Measurements from ENCODE around the gene NAA30.
A peak's percentile ranks its signal among the peaks of the same experiment; 100 is the strongest.
"Not testable (repeated sequence)": the region's sequence is repeated elsewhere in the genome, so short reads cannot be mapped to it uniquely, and the experiment has no call there.

Gene NAA30

DNA sequence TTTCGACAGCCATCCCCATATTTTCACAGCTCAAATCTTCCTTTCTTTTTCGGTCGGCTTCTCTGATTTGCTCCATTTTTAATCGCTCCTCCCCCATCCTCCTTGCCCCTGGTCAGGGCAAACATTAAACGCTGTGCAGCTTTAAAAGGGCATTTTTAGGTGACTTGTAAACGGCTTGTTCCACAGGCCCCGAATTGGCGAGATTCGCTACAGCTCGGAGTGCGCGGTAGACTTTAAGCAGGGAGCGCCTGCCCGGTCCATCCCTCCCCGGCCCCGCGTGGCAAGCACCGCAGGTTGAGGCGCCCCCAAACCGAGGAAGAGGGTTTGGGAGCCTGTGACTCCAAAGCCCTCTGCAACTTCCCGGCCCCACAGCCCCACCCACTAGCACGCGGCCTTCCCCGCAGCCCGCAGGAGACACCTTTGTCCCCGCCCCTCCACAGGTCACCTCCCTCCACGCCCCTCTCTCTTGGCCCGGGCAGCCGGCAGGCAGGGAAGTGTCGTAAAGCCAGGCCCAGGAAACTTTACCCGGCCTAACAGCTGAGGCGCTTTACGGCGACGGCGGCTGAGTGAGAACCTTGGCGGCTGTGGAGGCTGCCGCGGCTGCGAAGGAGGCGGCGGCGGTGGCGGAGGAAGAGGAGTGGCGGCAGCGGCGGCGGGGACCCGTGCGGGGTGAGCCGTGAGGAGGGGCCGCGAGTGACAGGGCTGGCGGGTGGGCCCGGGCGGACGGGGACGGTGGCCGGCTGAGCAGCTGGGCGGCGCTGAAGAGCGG is at the start of gene NAA30:
TSS of gene NAA30 (plus strand) at position 550 of the 769 bp plus-strand sequence. CDS start 372 bp downstream, outside the sequence.
- DNase-seq, result peak; percentile 94

DNA sequence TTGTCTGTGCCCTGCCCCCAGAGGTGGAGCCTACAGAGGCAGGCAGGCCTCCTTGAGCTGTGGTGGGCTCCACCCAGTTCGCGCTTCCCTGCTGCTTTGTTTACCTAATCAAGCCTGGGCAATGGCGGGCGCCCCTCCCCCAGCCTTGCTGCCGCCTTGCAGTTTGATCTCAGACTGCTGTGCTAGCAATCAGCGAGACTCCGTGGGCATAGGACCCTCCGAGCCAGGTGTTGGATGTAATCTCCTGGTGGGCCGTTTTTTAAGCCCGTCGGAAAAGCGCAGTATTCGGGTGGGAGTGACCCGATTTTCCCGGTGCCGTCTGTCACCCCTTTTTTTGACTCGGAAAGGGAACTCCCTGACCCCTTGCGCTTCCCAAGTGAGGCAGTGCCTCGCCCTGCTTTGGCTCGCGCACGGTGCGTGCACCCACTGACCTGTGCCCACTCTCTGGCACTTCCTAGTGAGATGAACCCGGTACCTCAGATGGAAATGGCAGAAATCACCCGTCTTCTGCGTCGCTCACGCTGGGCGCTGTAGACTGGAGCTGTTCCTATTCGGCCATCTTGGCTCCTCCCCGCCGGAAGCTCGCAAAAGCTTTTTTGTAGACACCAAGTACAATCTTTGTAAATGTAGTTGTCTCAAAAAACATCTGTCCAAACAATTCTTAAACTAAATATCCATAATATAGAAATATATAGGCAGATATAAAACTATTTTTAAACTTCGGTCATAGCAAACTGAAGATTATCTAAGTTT is 46.7 kb upstream of the NAA30 start:
- not testable (repeated sequence) for DNase-seq

DNA sequence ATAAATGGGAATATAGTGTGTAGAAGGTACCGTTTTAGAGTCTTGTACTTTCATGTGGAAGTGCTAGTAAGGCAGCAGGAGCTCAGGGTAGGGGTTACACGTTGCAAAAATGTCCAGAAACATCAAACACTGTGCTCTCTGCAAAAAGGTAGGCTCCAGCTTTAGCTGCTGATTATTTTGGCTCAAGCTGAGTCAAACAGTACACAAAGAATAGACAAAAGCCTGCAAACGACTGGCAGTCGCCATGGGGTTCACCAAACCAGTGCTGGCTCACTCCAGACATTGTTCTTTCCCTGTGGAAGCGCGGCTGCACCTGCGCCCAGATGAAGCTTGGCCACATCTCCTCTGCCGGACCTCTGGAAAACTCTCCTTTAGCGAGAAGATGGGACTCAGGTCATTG is 45.3 kb upstream of the NAA30 start:
- DNase-seq, result no peak

DNA sequence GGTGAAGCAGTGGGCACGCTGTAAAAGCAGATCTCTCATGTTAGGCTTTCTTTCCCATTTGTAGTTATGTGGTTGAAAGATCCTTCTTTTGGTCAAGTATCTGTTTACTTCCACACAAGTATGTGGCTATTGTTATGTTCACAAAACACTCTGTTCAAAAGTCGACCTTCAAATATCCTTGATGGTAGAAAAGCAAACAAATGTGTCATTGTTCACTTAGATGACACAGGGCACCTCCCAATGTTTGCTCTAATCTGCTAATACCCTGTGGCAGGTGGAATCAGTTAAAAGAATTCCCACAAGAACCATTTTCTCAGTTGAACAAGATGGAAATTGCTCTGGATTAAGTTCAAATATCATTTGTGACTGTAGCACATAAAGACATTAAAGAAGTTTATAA is 43.6 kb upstream of the NAA30 start:
- no peak for DNase-seq

DNA sequence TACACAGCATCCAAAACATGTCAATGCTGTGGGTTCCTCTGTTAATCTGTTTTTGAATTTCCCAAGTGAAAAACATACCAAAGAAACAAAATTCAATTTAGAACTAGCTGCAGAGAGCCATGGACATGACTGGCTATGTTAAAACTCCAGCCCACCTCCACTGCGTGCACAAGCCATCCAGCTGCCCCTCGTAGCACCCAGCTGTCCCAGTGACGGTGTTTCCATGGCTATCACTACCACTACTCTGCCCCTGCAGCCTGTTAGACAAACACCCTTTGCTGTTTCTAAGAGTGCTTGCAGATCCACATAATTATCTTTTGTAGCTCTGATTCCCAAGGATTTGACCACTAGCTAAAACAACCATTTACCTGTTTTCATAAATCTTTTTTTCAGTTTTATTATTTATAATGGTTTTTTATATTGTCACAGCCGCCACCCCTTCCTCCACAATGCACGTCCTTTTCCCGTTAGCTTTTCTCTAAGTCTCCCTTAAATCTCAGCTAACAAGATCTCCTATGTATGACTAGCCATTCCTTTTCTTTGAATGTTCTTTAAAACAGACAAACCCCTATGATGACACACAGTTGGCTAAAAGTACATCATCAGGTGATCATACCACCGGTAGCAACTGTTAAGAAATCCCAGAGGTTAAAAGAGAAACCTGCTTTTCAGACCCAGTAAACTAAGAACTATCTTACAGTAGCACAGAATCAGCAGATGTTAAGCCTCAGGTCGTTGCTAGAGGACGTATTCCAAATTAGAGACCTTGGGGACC is 37.8 kb upstream of the NAA30 start:
- DNase-seq, result no peak

DNA sequence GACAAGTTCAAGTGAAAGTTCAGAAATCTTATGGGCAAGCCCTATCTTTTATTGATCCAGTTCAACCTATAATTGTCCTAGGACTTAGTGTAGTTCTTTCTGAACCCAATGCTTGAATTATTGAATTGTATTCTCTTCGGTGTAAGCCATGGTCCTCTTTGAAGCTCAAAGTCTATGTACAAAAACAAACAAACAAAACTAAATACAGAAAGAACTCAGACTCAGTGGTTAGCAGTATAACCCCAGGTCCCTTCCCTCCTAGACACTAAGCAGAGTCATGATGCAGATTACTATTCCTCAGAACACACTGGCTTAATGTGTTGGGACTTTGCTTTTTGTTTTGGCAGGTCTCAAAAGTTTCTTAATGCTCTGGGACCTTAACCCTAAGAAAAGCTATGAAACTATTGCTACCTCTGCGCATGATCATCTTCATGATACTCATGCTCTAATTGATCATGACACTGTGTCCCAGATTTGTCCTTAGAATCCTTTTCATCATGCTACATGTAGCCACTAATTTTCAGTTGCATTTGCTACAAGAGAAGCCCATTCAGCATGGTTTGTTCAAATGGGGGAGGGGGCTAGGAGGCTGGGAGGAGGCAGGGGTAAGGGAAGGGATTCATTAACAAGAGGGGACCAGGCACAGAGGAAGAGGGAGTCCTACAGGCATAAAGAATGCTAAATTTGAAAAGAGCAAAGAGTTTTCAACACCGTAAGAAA is 35.1 kb upstream of the NAA30 start:
- no peak for DNase-seq

DNA sequence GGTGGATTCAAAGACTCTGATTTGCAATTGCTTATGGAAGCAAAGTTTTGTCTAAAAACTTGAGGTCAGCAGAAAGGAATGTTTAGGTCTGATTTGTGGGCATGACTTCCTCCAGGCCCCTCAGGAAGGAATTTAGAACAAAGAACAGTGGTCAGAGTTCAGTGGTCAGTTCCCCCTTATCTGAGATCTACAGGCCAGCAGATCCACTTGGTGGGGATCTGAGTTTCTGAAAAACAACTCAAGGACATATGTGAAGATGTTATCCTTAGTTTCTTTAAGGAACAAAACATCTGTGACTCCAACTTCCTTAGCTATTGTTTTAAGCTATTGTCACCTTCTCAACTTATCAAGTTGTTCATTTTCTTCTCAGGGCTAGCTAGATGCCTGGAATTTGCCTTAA is 28.0 kb upstream of the NAA30 start:
- no peak for DNase-seq

DNA sequence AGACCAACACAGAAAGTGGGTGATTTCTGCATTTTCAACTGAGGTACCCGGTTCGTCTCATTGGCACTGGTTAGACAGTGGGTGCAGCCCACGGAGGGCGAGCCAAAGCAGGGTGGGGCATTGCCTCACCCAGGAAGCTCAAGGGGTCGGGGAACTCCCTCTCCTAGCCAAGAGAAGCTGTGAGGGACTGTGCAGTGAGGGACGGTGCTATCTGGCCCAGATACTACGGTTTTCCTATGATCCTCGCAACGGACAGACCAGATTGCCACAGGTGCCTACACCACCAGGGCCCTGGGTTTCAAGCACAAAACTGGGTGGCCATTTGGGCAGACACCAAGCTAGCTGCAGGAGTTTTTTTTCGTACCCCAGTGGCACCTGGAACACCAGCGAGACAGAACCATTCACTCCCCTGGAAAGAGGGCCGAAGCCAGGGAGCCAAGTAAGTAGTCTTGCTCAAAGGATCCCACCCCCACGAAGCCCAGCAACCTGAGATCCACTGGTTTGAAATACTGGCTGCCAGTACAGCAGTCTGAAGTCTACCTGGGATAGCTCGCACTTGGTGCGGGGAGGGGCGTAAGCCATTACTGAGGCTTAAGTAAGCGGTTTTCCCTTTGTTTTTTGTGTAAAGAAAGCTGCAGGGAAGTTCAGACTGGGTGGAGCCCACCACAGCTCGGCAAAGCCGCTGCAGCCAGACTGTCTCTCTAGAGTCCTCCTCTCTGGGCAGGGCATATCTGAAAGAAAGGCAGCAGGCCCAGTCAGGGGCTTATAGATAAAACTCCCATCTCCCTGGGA is 25.5 kb upstream of the NAA30 start:
- no peak for DNase-seq

DNA sequence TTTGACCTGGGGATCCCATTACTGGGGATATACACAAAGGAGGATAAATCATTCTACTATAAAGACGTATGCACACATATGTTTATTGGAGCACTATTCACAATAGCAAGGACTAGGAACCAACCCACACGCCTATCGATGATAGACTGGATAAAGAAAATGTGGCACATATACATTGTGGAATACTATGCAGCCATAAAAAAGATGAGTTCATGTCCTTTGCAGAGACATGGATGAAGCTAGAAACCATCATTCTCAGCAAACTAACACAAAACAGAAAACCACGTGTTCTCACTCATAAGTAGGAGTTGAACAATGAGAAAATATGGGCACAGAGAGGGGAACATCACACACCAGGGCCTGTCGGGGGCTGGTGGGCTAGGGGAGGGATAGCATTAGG is 20.2 kb upstream of the NAA30 start:
- not testable (repeated sequence) for DNase-seq

DNA sequence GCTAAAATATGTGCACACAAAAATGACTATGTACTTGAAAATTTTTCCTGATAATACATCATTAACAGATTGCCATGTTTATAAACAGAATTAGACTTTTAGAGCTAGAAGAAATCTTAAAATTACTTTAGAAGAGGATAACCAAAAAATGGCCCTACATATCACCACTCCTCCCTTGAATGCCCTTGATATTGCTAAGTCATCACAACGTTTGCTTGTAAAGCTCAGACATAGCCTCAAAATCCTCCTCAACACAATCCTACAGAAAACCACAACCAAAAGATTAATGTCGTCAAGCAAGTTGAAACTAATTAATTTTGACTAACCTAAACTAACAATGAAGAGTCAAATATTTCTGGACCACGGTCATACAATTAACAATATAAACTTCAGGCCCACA is 19.4 kb upstream of the NAA30 start:
- DNase-seq, result no peak

DNA sequence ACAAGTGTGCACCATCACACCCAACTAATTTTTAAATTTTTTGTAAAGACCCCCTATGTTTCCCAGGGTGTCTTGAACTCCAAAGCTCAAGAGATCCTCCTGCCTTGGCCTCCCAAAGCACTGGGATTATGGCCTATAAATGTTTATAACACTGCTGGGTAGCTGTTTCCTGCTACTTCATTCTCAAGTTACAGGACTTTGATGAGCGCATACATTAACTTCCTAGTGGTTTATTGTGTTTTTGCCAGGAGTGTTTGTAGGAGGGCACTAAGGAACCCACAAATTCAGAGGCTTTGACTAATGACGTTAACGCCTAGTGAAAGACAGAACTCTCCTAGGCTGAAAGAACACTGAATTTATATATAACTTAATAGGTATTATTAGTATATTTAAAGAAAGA is 15.2 kb upstream of the NAA30 start:
- no peak for DNase-seq

DNA sequence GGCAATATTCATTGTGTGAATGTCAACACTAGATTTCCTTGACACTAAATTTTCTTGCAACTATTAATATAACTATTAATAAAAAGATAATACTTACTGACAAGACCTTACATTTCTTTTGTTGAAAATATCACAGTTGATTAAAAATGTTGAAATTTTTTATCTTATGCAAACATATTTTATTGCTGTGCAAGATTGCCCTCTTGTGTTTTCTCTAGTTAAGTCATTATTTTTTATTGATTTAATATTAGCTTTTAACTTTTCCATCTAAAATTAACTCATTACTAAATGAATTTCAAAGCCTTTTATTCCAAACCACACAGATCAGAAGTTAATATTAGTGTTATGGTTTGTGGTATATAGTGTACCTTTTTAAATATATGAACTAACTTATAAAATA is 11.7 kb upstream of the NAA30 start:
- DNase-seq, result no peak

DNA sequence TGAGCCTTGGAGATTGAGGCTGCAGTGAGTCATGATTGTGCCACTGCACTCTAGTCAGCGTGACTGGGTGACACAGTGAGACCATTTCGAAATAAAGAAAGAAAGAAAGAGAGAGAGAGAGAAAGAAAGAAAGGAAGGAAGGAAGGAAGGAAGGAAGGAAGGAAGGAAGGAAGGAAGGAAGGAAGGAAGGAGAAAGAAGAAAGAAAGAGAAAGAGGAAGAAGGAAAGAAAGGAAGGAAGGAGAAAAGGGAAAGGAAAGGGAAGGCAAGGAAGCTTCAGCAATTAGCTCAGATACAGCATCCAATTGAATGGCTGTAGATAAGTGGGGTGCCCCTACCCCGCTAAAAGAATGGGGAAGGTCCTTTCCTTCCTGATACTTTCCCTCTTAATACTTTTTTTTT is 9.5 kb upstream of the NAA30 start:
- DNase-seq, result no peak

DNA sequence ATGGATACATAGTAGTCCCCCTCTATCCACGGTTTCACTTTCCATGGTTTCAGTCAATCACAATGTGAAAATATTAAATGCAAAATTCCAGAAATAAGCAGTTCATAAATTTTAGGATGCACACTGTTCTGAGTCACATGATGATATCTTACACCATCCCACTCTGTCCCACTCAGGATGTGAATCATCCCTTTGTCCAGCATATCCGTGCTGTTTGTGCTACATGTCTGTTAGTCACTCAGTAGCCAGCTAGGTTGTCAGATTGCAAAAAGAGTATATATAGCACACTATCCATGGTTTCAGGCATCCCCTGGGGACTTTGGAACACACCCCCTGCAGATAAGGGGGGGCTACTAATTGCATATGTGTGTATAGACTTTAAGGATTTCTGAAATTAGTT is 8.1 kb upstream of the NAA30 start:
- DNase-seq, result no peak

DNA sequence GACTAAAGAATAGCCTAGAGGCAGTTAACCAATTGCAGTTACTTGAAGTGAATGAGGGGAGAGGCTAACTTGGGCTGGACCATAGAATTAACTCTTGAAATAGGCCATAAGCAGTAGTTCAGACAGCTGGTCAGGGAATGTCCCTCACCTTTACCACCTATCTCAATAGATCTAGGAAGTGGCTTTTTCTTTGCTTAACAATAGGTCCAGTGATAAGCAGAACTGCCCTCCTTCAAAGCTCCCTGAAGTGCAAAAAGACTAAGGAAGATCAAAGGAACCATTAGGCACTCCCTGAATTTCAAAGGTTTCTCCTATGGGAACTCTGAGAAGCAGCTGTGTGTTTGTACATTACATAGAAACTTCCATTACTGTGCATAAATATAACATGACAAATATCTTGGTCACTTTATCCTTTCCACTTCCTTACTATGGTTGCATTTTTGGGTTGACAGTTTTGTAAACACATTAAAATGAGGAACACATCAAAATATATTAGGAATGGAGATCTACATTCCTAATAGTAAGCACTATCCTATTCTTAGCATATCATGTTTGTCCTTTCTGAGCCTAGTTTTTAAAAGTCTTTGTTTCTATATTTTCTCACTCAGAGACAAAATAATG is 7.2 kb upstream of the NAA30 start:
- DNase-seq, result no peak

DNA sequence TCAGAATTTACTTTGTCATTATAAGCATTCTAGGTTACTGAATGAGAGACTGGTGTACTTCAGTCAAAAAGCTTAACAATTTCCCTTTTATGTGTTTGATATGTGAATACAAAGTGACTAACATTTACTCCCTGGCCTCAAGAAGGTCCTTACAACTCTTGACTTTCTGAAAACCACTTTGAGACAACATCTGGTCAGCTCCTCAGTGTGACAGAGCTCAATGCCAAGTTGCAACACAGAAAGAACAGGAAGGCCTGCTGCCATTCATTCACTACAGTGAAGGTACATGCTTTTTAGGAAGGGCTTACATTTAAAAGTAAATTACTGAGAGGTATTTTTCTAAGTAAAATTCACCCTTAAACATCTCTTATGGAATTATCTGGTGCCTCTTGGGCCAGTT is 2.3 kb upstream of the NAA30 start:
- no peak for DNase-seq

DNA sequence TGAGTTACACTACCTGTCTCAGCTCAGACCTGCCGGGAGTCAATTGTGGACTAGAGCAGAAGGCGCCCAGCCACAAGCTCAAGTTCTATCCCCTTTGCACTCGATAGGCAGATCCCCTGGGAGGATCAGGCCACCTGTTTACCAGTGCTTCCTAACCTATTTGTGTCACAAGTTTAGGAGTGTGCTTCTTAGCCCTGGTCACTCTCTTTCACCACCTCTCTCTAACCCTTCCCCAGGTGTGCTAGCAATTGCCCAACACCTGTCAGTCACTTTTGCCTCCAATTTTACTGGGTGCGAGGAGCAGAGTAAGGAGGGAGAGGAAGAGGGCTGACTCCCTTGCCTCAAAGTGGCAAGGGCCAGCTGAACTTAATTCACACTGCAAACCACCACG is 745 bp upstream of the NAA30 start:
- no peak for DNase-seq

DNA sequence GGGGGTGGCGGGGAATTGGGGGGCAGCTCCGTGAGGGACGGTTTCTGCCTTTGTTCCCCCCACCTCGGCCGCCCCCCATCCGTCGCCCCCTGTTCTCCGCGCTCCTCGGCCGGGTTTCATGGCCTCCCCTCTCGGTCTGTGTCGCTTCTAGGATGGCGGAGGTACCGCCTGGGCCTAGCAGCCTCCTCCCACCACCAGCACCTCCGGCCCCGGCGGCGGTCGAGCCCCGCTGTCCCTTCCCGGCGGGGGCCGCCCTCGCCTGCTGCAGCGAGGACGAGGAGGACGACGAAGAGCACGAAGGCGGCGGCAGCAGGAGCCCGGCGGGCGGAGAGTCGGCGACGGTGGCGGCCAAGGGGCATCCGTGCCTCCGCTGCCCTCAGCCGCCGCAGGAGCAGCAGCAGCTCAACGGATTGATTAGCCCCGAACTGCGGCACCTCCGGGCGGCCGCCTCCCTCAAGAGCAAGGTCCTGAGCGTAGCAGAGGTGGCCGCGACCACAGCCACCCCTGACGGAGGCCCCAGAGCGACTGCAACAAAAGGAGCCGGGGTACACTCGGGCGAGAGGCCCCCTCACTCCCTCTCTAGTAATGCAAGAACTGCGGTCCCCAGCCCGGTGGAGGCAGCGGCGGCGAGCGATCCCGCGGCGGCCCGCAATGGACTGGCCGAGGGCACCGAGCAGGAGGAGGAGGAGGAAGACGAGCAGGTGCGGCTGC is 575 bp downstream of the NAA30 start:
- DNase-seq, result peak; percentile 46

DNA sequence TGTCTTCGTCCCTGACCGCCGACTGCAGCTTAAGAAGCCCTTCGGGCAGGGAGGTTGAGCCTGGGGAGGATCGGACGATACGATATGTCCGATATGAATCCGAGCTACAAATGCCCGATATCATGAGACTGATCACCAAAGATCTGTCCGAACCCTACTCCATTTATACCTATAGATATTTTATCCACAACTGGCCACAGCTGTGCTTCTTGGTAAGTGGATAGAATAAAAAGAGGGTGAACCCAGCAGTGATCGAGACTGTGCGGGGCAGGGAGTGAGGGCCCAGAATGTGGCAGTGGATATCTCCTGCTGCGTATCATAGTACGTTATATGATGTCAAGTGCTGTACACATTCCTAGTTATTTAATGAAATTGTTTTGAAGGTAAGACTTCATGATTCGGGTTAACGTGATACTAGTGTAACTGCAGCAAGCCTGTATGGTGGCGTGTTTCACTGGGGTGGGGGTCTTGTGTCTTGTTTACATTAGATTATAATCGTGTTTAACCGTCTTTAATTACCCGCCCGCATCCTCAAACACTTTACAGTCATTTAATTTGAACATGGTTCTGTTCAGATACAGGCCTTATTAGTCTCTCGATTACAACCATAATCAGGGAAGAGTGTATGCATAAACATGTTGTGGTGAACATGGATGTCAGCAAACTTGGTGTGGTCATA is 1.3 kb downstream of the NAA30 start:
- DNase-seq, result no peak

DNA sequence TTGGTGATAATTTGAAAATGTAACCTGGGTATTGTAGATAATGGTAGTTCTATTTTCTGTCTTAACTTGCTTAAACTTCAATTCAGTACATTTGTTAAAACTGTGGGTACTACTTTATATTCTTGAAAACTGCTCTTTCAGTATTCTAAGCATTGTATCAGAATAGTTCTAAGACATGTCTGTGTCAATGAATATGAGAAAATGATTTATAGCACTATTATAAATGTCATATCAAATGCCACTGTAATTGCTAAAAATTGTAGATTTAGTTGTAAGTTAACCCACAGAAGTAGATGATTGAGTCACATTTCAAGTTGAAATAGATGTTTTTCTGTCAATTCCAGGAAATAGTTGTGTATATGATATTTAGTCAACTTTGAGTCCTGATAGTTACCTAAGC is 2.4 kb downstream of the NAA30 start:
- no peak for DNase-seq
